Measurements from ENCODE around the gene ROR1.

Gene ROR1

GRCh38 chr1:63789856-63790605, 16.2 kb downstream of the ROR1 start:
- H3K4me3 ChIP-seq (ENCODE audit: control insufficient read depth, low read depth, low read length): no peak overlapping the region
- TF ChIP-seq CTCF (conservative IDR thresholded peaks at IDR 0.05; ENCODE audit: control insufficient read depth, insufficient read depth, low read depth, low read length): no peak
- no peak for DNase-seq (ENCODE audit: low read depth)

GRCh38 chr1:63790989-63791388, 17.2 kb downstream of the ROR1 start:
- DNase-seq (ENCODE audit: low read depth): no peak
- TF ChIP-seq CTCF (conservative IDR thresholded peaks at IDR 0.05; ENCODE audit: control insufficient read depth, insufficient read depth, low read depth, low read length): no peak
- no peak overlapping the region for H3K4me3 ChIP-seq (ENCODE audit: control insufficient read depth, low read depth, low read length)

- H3K4me3 ChIP-seq (ENCODE audit: control insufficient read depth, low read depth, low read length): no peak overlapping the region
- TF ChIP-seq CTCF (conservative IDR thresholded peaks at IDR 0.05; ENCODE audit: control insufficient read depth, insufficient read depth, low read depth, low read length): no peak
- DNase-seq (ENCODE audit: low read depth): no peak
These were observed 18.3 kb downstream of the ROR1 start for GRCh38 chr1:63792152-63792551.

- no peak for TF ChIP-seq CTCF (conservative IDR thresholded peaks at IDR 0.05; ENCODE audit: control insufficient read depth, insufficient read depth, low read depth, low read length)
- DNase-seq (ENCODE audit: low read depth): no peak
These were observed 20.0 kb downstream of the ROR1 start for GRCh38 chr1:63793741-63794240.

GRCh38 chr1:63794354-63794753, 20.5 kb downstream of the ROR1 start:
- H3K4me3 ChIP-seq (ENCODE audit: control insufficient read depth, low read depth, low read length): no peak overlapping the region
- TF ChIP-seq CTCF (conservative IDR thresholded peaks at IDR 0.05; ENCODE audit: control insufficient read depth, insufficient read depth, low read depth, low read length): no peak
- no peak for DNase-seq (ENCODE audit: low read depth)

More at GRCh38 chr1:63793741-63794240, 20.0 kb downstream of the ROR1 start:
- no peak overlapping the region for H3K4me3 ChIP-seq (ENCODE audit: control insufficient read depth, low read depth, low read length)

- H3K4me3 ChIP-seq (ENCODE audit: control insufficient read depth, low read depth, low read length): no peak overlapping the region
- no peak for DNase-seq (ENCODE audit: low read depth)
- no peak for TF ChIP-seq CTCF (conservative IDR thresholded peaks at IDR 0.05; ENCODE audit: control insufficient read depth, insufficient read depth, low read depth, low read length)
These were observed 21.1 kb downstream of the ROR1 start for GRCh38 chr1:63794939-63795378.
